Nephron (organoid): ENCODE measurements around the gene FHIP1A.
A peak's percentile ranks its signal among the peaks of the same experiment; 100 is the strongest.

ENCODE experiments used
- H3K27ac Mint-ChIP-seq, 3 experiments: 2 replicates each; pipeline ENCODE4 v1.8.0; 2020; ENCODE audit warnings: mixed read lengths in 3 of 3, mild to moderate bottlenecking in 2 of 3, moderate library complexity in 1 of 3
- H3K27me3 Mint-ChIP-seq: 2 replicates; pipeline ENCODE4 v1.8.0; 2021; ENCODE audit warnings: low read depth, mild to moderate bottlenecking, moderate library complexity, mixed read lengths
- H3K36me3 Mint-ChIP-seq: 2 replicates; pipeline ENCODE4 v1.8.0; 2020; ENCODE audit warnings: low read depth, mixed read lengths
- H3K4me1 Mint-ChIP-seq: 2 replicates; pipeline ENCODE4 v1.8.0; 2020; ENCODE audit warnings: mixed read lengths
- H3K4me3 Mint-ChIP-seq, 3 experiments: 2 replicates each; pipeline ENCODE4 v1.8.0; 2020; ENCODE audit warnings: mild to moderate bottlenecking in 3 of 3, mixed read lengths in 3 of 3, moderate library complexity in 2 of 3
- H3K9me3 Mint-ChIP-seq: 2 replicates; pipeline ENCODE4 v1.8.0; 2020; ENCODE audit warnings: mixed read lengths
- TF ChIP-seq, protein P1 (sequence below), 3 experiments: fragments of 200-600 bp; sonication (generic); IDR thresholded peaks; one replicate each; pipeline ENCODE4 v1.5.0; 2021; ENCODE audit warnings: antibody characterized with exemption in 3 of 3; ENCODE audit not compliant: unreplicated experiment in 3 of 3

The FHIP1A gene

DNA sequence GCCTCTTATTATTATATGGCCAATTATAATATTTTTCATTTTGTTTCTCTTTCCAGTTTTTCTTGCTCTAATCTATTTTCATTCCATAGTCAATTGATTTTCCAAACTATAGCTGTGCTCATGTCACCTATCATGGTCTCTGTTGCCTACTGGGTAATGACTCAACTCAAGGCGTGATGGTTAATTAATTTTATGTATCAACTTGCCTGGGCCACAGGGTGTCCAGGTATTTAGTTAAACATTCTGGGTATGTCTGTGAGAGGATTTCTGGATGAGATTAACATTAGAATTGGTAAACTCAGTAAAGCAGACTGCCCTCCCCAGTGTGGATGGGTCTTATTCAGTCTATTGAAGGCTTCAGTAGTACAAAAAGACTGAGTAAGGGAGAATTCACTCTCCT lies 9.9 kb downstream of the FHIP1A start:
- peaks cover 2% of the 10 kb centered on the region for H3K9me3 Mint-ChIP-seq

DNA sequence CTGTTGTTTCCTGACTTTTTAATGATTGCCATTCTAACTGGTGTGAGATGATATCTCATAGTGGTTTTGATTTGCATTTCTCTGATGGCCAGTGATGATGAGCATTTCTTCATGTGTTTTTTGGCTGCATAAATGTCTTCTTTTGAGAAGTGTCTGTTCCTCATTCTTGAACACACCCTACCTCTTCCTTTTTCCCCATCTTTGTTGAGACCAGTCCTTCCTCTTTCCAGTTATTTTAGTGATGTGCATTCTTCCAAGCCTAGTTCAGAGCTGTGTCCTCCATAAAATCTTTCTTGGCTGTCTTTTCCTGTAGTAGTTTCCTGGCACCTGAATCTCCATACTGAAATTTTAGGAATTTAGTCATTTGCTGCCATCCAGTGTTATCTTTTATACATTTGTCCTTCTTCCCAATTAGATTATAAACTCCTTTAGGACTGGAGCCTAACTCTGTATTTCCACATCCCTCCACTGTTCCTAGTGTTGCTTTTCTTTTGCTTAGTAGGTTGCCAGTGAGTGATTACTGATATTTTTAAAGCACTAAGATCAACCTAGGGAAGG lies 11.4 kb downstream of the FHIP1A start:
- H3K9me3 Mint-ChIP-seq, result peaks cover 5% of the 10 kb centered on the region
- no peak overlapping the region for H3K27ac Mint-ChIP-seq
- no peaks in the 10 kb centered on the region for H3K27me3 Mint-ChIP-seq
- TF ChIP-seq, protein P1, sequence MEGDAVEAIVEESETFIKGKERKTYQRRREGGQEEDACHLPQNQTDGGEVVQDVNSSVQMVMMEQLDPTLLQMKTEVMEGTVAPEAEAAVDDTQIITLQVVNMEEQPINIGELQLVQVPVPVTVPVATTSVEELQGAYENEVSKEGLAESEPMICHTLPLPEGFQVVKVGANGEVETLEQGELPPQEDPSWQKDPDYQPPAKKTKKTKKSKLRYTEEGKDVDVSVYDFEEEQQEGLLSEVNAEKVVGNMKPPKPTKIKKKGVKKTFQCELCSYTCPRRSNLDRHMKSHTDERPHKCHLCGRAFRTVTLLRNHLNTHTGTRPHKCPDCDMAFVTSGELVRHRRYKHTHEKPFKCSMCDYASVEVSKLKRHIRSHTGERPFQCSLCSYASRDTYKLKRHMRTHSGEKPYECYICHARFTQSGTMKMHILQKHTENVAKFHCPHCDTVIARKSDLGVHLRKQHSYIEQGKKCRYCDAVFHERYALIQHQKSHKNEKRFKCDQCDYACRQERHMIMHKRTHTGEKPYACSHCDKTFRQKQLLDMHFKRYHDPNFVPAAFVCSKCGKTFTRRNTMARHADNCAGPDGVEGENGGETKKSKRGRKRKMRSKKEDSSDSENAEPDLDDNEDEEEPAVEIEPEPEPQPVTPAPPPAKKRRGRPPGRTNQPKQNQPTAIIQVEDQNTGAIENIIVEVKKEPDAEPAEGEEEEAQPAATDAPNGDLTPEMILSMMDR (IDR thresholded peaks at IDR 0.05; ENCODE audit: unreplicated experiment in 3 of 3), result no peak
- no peak overlapping the region for H3K4me3 Mint-ChIP-seq
- no peaks in the 10 kb centered on the region for H3K36me3 Mint-ChIP-seq
- H3K4me1 Mint-ChIP-seq, result peaks cover 11% of the 10 kb centered on the region

More for the DNA sequence above, 9.9 kb downstream of the FHIP1A start:
- no peaks in the 10 kb centered on the region for H3K36me3 Mint-ChIP-seq
- H3K27me3 Mint-ChIP-seq, result no peaks in the 10 kb centered on the region
- TF ChIP-seq, protein P1 (IDR thresholded peaks at IDR 0.05; ENCODE audit: unreplicated experiment in 3 of 3), result no peak
- H3K4me1 Mint-ChIP-seq, result peaks cover 11% of the 10 kb centered on the region
- H3K27ac Mint-ChIP-seq, result no peak overlapping the region
- H3K4me3 Mint-ChIP-seq, result no peak overlapping the region

DNA sequence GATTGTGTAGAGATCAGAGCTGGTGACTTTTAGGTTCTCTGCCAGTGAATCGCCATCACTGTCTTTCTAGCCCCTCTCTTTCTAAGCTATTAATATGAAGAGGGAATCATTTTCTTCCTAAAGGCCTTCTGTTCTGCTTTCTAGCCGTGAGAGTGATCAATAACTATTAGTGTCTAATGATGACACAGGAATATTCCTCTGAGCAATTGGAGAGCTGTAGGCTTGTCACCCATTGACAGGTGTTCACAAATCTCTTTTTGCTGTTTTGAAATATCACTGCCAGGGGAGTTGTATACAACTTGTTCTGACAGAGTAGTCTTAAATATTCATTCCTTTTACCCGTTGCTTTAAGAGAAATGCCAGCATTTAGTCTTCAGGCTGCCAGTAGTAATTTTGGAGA lies 13.9 kb downstream of the FHIP1A start:
- H3K9me3 Mint-ChIP-seq, result peaks cover 5% of the 10 kb centered on the region
- TF ChIP-seq, protein P1 (IDR thresholded peaks at IDR 0.05; ENCODE audit: unreplicated experiment in 3 of 3), result no peak
- no peaks in the 10 kb centered on the region for H3K36me3 Mint-ChIP-seq
- H3K4me1 Mint-ChIP-seq, result peaks cover 3% of the 10 kb centered on the region
- H3K27ac Mint-ChIP-seq, result no peak overlapping the region
- H3K4me3 Mint-ChIP-seq, result no peak overlapping the region
- H3K27me3 Mint-ChIP-seq, result no peaks in the 10 kb centered on the region

DNA sequence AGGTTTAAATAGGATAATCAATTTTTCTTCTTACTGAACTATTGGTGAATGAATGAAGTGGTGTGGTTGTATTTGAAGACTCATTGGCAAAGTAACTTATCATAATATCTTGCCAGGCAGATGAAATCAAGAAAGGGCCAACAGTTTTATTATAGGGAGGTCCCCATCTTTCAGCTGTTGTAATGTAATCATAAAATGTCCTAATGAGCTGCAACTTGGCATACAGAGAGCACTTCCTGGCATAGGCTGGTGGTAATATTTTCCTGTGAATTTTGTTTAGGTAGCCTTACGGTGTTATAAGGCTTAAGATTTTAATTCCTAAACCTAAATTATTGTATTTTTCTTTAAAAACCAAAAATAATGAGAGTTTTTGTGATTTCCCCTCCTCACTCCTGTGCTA lies 17.5 kb downstream of the FHIP1A start:
- Mint-ChIP-seq H3K4me1 (peaks cover 10% of the 10 kb centered on the region), H3K9me3 (peaks cover 5% of the 10 kb centered on the region), H3K4me3 (no peak overlapping the region), H3K27me3 (no peaks in the 10 kb centered on the region), H3K36me3 (peaks cover 3% of the 10 kb centered on the region), H3K27ac (no peak overlapping the region)
- TF ChIP-seq, protein P1 (IDR thresholded peaks at IDR 0.05; ENCODE audit: unreplicated experiment in 3 of 3), result no peak

- Mint-ChIP-seq H3K9me3 (peaks cover 5% of the 10 kb centered on the region), H3K4me1 (peaks cover 10% of the 10 kb centered on the region), H3K27ac (no peak overlapping the region), H3K36me3 (peaks cover 3% of the 10 kb centered on the region), H3K27me3 (no peaks in the 10 kb centered on the region), H3K4me3 (peak overlapping the region in 1 of 3 experiments; percentile 10)
- TF ChIP-seq, protein P1 (IDR thresholded peaks at IDR 0.05; ENCODE audit: unreplicated experiment in 3 of 3), result no peak
Measured at GRCh38 chr4:151427266-151427665, 18.3 kb downstream of the FHIP1A start.

DNA sequence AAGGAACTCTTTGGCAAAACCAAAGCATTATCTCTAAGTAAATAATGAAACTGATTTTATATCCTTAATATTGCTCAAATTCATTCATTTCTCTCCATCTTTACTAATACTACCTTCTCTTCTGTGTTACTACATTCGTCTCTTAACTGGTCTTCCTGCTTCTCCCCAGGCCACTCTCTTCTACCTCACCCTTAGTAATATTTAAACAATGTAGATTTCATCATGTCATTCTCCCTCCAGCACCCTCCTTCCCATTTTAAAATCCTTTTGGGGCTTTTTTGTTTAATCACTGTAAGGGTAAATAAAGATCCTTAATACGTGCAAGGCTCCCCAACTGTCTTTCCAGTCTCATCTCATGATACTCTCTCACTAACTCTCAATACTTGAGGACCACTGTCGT lies 19.4 kb downstream of the FHIP1A start:
- H3K9me3 Mint-ChIP-seq, result peaks cover 5% of the 10 kb centered on the region
- H3K36me3 Mint-ChIP-seq, result peaks cover 3% of the 10 kb centered on the region
- no peak overlapping the region for H3K27ac Mint-ChIP-seq
- no peaks in the 10 kb centered on the region for H3K27me3 Mint-ChIP-seq
- no peak overlapping the region for H3K4me3 Mint-ChIP-seq
- H3K4me1 Mint-ChIP-seq, result peaks cover 10% of the 10 kb centered on the region
- TF ChIP-seq, protein P1 (IDR thresholded peaks at IDR 0.05; ENCODE audit: unreplicated experiment in 3 of 3), result no peak
